ENCODE measurements around the gene RBM4B. TPM values are rescaled to one million over a fixed set of nuclear protein-coding genes. Genes with fewer than 3 reads are reported as not detected.
A peak's percentile ranks its signal among the peaks of the same experiment; 100 is the strongest.

RBM4B gene
- total and polyA plus RNA-seq, 2 of the 13 experiments (the other 11 are each of a cell fraction or from before 2014, with no cell fraction given): 25.8 to 32.4 TPM

DNA sequence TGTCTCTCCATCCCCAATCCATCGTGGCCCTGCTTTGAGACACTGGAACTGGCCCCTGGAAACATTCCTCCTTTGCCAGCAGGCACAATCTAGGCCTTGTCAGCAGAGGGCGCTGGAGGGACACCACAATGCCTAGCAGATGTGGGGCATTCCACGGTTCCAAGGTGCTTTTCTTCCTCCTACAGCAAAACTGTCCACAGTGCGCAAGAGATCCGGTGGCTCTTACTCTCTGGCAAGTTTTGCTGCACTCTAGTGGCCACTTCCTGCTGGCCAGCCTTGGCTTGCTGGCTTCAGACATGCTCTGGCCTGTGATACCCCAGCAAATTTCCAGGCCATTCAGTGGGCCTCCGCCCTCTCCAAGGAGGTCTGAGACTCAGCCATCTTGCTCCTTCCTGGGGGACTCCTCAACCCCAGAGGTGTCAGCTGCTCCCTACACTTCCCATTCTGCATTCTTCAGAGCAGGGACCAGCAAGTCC is 17.1 kb upstream of the RBM4B start (continued):
- TF ChIP-seq EP300 (IDR thresholded peaks at IDR 0.05; ENCODE audit: low read depth in 2 of 2, low read length in 2 of 2) (no peak), EP300 (CRISPR knock-in tag; IDR thresholded peaks at IDR 0.05; ENCODE audit: borderline replicate concordance) (no peak), IRF2 (CRISPR knock-in tag; IDR thresholded peaks at IDR 0.05) (peak; percentile 81), MTF1 (CRISPR knock-in tag; IDR thresholded peaks at IDR 0.05) (no peak), KAT2B (IDR thresholded peaks at IDR 0.05; ENCODE audit: borderline replicate concordance, low read depth, low read length) (no peak), TGIF2 (CRISPR knock-in tag; IDR thresholded peaks at IDR 0.05) (no peak), TARDBP (CRISPR knock-in tag; IDR thresholded peaks at IDR 0.05) (0 out of 2 replicates have a peak, but pooled peaks have one; percentile 54), GFI1 (CRISPR knock-in tag; IDR thresholded peaks at IDR 0.05; ENCODE audit: borderline replicate concordance) (no peak), ZNF773 (CRISPR knock-in tag; IDR thresholded peaks at IDR 0.05; ENCODE audit: borderline replicate concordance) (no peak), ZNF329 (CRISPR knock-in tag; IDR thresholded peaks at IDR 0.05; ENCODE audit: low read depth) (no peak), MAFK (conservative IDR thresholded peaks at IDR 0.05 in 1 of 2, IDR thresholded peaks at IDR 0.05 in 1 of 2; ENCODE audit: low read length in 2 of 2) (peak; percentile 11 to 30; a peak in 1 of 4 replicates), TBX3 (IDR thresholded peaks at IDR 0.05; ENCODE audit: borderline replicate concordance) (no peak), ZNF501 (CRISPR knock-in tag; IDR thresholded peaks at IDR 0.05) (0 out of 2 replicates have a peak, but pooled peaks have one; percentile 44), RFXANK (CRISPR knock-in tag; IDR thresholded peaks at IDR 0.05) (no peak), ZBTB42 (CRISPR knock-in tag; IDR thresholded peaks at IDR 0.05) (no peak), RFX5 (IDR thresholded peaks at IDR 0.05; ENCODE audit: low read depth, low read length) (0 out of 2 replicates have a peak, but pooled peaks have one; percentile 12), ZMAT3 (CRISPR knock-in tag; conservative IDR thresholded peaks at IDR 0.05) (no peak), JARID2 (CRISPR knock-in tag; IDR thresholded peaks at IDR 0.05; ENCODE audit: insufficient replicate concordance) (peak; percentile 73), ZNF207 (IDR thresholded peaks at IDR 0.05; ENCODE audit: borderline replicate concordance) (no peak), GATAD1 (CRISPR knock-in tag; IDR thresholded peaks at IDR 0.05) (peak; percentile 63; the same call in 1 of the 2 replicates), PRMT3 (CRISPR knock-in tag; IDR thresholded peaks at IDR 0.05; ENCODE audit: borderline replicate concordance, low read depth) (no peak), ZNF570 (CRISPR knock-in tag; IDR thresholded peaks at IDR 0.05; ENCODE audit: borderline replicate concordance) (no peak), ZNF670 (CRISPR knock-in tag; IDR thresholded peaks at IDR 0.05; ENCODE audit: borderline replicate concordance) (no peak), ZNF782 (CRISPR knock-in tag; IDR thresholded peaks at IDR 0.05; ENCODE audit: borderline replicate concordance) (peak; percentile 68; the same call in 1 of the 2 replicates), ZNF44 (CRISPR knock-in tag; IDR thresholded peaks at IDR 0.05) (no peak; the same call in 1 of the 2 replicates), FOXM1 (CRISPR knock-in tag; IDR thresholded peaks at IDR 0.05) (no peak), HCFC1 (IDR thresholded peaks at IDR 0.05; ENCODE audit: low read depth, low read length) (no peak; the same call in 1 of the 2 replicates), HNRNPL (IDR thresholded peaks at IDR 0.05; ENCODE audit: low read depth, low read length) (no peak)
- TF ChIP-seq, protein P1, sequence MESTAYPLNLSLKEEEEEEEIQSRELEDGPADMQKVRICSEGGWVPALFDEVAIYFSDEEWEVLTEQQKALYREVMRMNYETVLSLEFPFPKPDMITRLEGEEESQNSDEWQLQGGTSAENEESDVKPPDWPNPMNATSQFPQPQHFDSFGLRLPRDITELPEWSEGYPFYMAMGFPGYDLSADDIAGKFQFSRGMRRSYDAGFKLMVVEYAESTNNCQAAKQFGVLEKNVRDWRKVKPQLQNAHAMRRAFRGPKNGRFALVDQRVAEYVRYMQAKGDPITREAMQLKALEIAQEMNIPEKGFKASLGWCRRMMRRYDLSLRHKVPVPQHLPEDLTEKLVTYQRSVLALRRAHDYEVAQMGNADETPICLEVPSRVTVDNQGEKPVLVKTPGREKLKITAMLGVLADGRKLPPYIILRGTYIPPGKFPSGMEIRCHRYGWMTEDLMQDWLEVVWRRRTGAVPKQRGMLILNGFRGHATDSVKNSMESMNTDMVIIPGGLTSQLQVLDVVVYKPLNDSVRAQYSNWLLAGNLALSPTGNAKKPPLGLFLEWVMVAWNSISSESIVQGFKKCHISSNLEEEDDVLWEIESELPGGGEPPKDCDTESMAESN (CRISPR knock-in tag; conservative IDR thresholded peaks at IDR 0.05): 0 out of 2 replicates have a peak, but pooled peaks have one; percentile 32
- TF ChIP-seq, protein P2, sequence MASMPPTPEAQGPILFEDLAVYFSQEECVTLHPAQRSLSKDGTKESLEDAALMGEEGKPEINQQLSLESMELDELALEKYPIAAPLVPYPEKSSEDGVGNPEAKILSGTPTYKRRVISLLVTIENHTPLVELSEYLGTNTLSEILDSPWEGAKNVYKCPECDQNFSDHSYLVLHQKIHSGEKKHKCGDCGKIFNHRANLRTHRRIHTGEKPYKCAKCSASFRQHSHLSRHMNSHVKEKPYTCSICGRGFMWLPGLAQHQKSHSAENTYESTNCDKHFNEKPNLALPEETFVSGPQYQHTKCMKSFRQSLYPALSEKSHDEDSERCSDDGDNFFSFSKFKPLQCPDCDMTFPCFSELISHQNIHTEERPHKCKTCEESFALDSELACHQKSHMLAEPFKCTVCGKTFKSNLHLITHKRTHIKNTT (CRISPR knock-in tag; IDR thresholded peaks at IDR 0.05): no peak
- TF ChIP-seq, protein P3, sequence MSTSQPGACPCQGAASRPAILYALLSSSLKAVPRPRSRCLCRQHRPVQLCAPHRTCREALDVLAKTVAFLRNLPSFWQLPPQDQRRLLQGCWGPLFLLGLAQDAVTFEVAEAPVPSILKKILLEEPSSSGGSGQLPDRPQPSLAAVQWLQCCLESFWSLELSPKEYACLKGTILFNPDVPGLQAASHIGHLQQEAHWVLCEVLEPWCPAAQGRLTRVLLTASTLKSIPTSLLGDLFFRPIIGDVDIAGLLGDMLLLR (CRISPR knock-in tag; IDR thresholded peaks at IDR 0.05): no peak

Data from HepG2 (cell line).